ENCODE measurements around the gene ZNF266. TPM values are rescaled to one million over a fixed set of nuclear protein-coding genes. Genes with fewer than 3 reads are reported as not detected.

Gene ZNF266
- total and polyA plus RNA-seq, 12 donors: 4.8 to 22.9 (median 8.0) TPM

DNA sequence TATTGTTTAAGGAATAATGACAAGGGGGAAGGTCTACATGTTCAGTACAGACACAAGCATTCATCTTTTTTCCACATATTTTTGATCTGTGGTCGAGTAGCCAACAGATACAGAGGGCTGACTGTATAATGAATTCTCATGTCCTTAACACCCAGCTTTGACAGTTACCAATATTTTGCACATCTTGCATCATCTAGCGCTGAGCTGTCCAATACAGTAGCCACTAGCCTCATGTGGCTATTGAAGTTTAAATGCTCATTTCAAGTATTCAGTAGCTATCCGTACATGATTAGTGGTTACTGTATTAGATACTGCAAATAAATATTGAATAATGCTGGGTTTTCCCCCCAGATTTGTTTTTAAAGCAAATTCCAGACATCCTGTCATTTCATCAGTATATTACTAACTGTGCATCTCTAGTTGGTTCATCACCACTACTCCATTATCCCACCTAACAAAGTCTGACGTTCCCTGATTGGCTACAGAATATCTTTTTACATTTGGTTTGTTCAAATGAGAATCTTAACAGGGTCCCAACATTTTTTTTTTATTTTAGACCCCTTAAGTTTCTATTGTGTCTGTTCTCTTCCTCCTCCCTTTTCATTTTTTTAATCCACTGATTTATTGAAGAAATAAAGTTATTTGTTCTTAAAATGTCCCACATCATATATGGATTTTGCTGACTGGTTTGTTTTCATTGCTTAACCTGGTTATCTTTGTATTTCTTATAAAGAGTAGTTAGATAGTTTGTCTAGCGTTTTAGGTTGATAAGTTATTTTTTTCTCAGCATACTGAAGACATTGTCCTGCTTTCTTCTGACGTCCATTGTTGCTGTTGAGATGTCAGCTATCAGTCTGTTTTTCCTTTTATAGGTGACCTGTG is 64.4 kb downstream of the ZNF266 start:
- peaks cover 0 to 100% (median 40%) of the 10 kb centered on the region in 9 donors for H3K36me3 ChIP-seq
- 90 to 95% methylated on average over 6 of the region's 6 CpGs for WGBS, 2 donors
- no peaks in the 10 kb centered on the region for H3K27me3 ChIP-seq
- ATAC-seq (no peak), DNase-seq (no peak)
- no peaks in the 10 kb centered on the region for H3K4me1 ChIP-seq
- H3K4me3 ChIP-seq: no peak overlapping the region
- H3K27ac ChIP-seq: no peak overlapping the region
- intact Hi-C loops (cut with DNase I): no loop called here
- TF ChIP-seq, protein P1, sequence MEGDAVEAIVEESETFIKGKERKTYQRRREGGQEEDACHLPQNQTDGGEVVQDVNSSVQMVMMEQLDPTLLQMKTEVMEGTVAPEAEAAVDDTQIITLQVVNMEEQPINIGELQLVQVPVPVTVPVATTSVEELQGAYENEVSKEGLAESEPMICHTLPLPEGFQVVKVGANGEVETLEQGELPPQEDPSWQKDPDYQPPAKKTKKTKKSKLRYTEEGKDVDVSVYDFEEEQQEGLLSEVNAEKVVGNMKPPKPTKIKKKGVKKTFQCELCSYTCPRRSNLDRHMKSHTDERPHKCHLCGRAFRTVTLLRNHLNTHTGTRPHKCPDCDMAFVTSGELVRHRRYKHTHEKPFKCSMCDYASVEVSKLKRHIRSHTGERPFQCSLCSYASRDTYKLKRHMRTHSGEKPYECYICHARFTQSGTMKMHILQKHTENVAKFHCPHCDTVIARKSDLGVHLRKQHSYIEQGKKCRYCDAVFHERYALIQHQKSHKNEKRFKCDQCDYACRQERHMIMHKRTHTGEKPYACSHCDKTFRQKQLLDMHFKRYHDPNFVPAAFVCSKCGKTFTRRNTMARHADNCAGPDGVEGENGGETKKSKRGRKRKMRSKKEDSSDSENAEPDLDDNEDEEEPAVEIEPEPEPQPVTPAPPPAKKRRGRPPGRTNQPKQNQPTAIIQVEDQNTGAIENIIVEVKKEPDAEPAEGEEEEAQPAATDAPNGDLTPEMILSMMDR (IDR thresholded peaks at IDR 0.05): no peak
- peaks cover 0 to 100% (median 92%) of the 10 kb centered on the region in 11 donors for H3K9me3 ChIP-seq

GRCh38 chr19:9362905-9363304 is 72.5 kb downstream of the ZNF266 start, which contains the start of gene ZNF177:
Gene ZNF177 (plus strand): TSS chr19:9363013. CDS start chr19:9378312, 15,299 bp downstream.
- ATAC-seq (peak in 4 of 8 donors; percentile 22 to 83 (median 49)), DNase-seq (no peak)
- H3K27ac ChIP-seq: no peak within 1 kb of the TSS
- TF ChIP-seq, protein P1 (IDR thresholded peaks at IDR 0.05): no peak
- 1 to 2% methylated on average over 28 of the region's 28 CpGs for WGBS, 2 donors
- intact Hi-C loops (cut with DNase I): no loop called here
- peaks cover 2 to 100% (median 70%) of the 10 kb centered on the region in 11 donors for H3K9me3 ChIP-seq
- H3K4me1 ChIP-seq: no peaks in the 10 kb centered on the region
- H3K27me3 ChIP-seq: no peaks in the 10 kb centered on the region
- H3K4me3 ChIP-seq: peak within 1 kb of the TSS in 6 of 10 donors; percentile 21 to 47 (median 39)
- peaks cover 0 to 98% (median 18%) of the 10 kb centered on the region in 9 donors for H3K36me3 ChIP-seq

Other genes starting within 250 kb of the ZNF266 start
- gene OR7D4, start 216.0 kb downstream of the ZNF266 start, total RNA-seq: not detected
- not detected for gene OR7D4, start 216.0 kb downstream of the ZNF266 start, polyA plus RNA-seq
- not detected for gene OR7E24, start 184.6 kb downstream of the ZNF266 start, total RNA-seq
- not detected for gene OR7E24, start 184.6 kb downstream of the ZNF266 start, polyA plus RNA-seq
- gene ZNF699, start 125.7 kb downstream of the ZNF266 start, total RNA-seq: 1 to 10 TPM; 2.7 to 6.5 (median 4.2) TPM
- gene ZNF699, start 125.7 kb downstream of the ZNF266 start, polyA plus RNA-seq: under 1 TPM; 0.80 to 0.99 TPM
- gene ZNF559, start 111.4 kb downstream of the ZNF266 start, total RNA-seq: 10 to 100 TPM in 9 of 10 donors, 1 to 10 TPM in 1; 9.8 to 21.2 (median 17.5) TPM
- 10 to 100 TPM; 13.1 to 42.8 TPM for gene ZNF559, start 111.4 kb downstream of the ZNF266 start, polyA plus RNA-seq
- gene ZNF177, start 72.6 kb downstream of the ZNF266 start, total RNA-seq: 1 to 10 TPM; 1.6 to 4.1 (median 3.0) TPM
- 1 to 10 TPM; 2.0 to 6.8 TPM for gene ZNF177, start 72.6 kb downstream of the ZNF266 start, polyA plus RNA-seq
- gene ZNF560, start 63.0 kb upstream of the ZNF266 start, total RNA-seq: under 1 TPM in 3 of 10 donors, not detected in 7; 0.09 to 0.35 (median 0.13) TPM
- gene ZNF560, start 63.0 kb upstream of the ZNF266 start, polyA plus RNA-seq: under 1 TPM in 1 of 2 donors, not detected in 1; 0.01 TPM
- 10 to 100 TPM; 14.7 to 20.2 (median 17.0) TPM for gene ZNF426, start 103.1 kb upstream of the ZNF266 start, total RNA-seq
- gene ZNF426, start 103.1 kb upstream of the ZNF266 start, polyA plus RNA-seq: 1 to 10 TPM; 2.6 to 2.7 TPM
- 10 to 100 TPM; 15.8 to 22.5 (median 19.6) TPM for gene ZNF121, start 148.9 kb upstream of the ZNF266 start, total RNA-seq
- 1 to 10 TPM; 3.3 to 9.8 TPM for gene ZNF121, start 148.9 kb upstream of the ZNF266 start, polyA plus RNA-seq
- 10 to 100 TPM; 19.1 to 26.6 (median 23.7) TPM for gene ZNF561, start 185.7 kb upstream of the ZNF266 start, total RNA-seq
- 10 to 100 TPM in 1 of 2 donors, 1 to 10 TPM in 1; 8.2 to 18.6 TPM for gene ZNF561, start 185.7 kb upstream of the ZNF266 start, polyA plus RNA-seq
- 10 to 100 TPM; 18.8 to 24.3 (median 21.5) TPM for gene ZNF562, start 239.5 kb upstream of the ZNF266 start, total RNA-seq
- gene ZNF562, start 239.5 kb upstream of the ZNF266 start, polyA plus RNA-seq: 1 to 10 TPM; 3.4 to 8.1 TPM

Measured in heart right ventricle (tissue), 16 donors.